K562 (cell line): ENCODE results near the gene MDK. TPM values are rescaled to one million over a fixed set of nuclear protein-coding genes. Genes with fewer than 3 reads are reported as not detected.

Experiments
- ATAC-seq: fragments of 200-7000 bp; cut with Tn5 transposase; 3 replicates; pipeline ENCODE4 v1.9.1; 2020; ENCODE audit warnings: moderate library complexity
- BruUV-seq: library from RNA; stranded (reverse); fragments of 400-500 nt; replicated peaks from 2 replicates; lab custom pipeline; 2021; lab: Mats Ljungman, UMichigan
- CTCF ChIA-PET: fragments of 300-600 bp; formaldehyde crosslinking; extraction: SDS; loops from one replicate; lab custom pipeline; 2021; ENCODE audit warnings: low intra/inter-chr PET ratio; lab: Yijun Ruan, JAX
- POLR2A ChIA-PET: fragments of 300-600, 350-650 bp; sonication (Branson Sonifier 250); formaldehyde crosslinking; extraction: SDS; loops from one replicate; lab custom pipeline; 2021; ENCODE audit warnings: antibody characterized with exemption, inconsistent platforms; lab: Yijun Ruan, JAX
- DNase-seq, 4 experiments: peaks; one replicate each; pipeline versions ENCODE4 v3.0.0 to v3.0.0-alpha.2; 2011 to 2018; ENCODE audit warnings: low spot score in 3 of 4, mixed read lengths in 3 of 4; ENCODE audit errors: extremely low read depth in 1 of 4
- FAIRE-seq: peaks from 2 replicates; lab custom pipeline; 2011; peaks lifted over from hg19 to GRCh38; lab: Jason Lieb, UNC
- H2AFZ ChIP-seq: 2 replicates; pipeline ENCODE4 v1.6.0; 2011; ENCODE audit warnings: low read depth, low read length, control low read depth, inconsistent platforms
- H3K27ac ChIP-seq: fragments of 200-600 bp; 3 replicates; pipeline ENCODE4 v1.8.0; 2011; ENCODE audit warnings: low read depth, mild to moderate bottlenecking, control low read depth, inconsistent platforms, low read length, moderate library complexity, mixed read lengths; ENCODE audit errors: extremely low read depth
- H3K27me3 ChIP-seq, 2 experiments: fragments of 300-600 bp in 1 of 2; 2 replicates in 1 of 2; 3 replicates in 1 of 2; pipeline versions ENCODE4 v1.6.0 to v1.8.0; 2011; ENCODE audit warnings: inconsistent platforms in 2 of 2, low read length in 2 of 2, mild to moderate bottlenecking in 1 of 2, mixed read lengths in 1 of 2, moderate library complexity in 1 of 2; ENCODE audit not compliant: control insufficient read depth in 2 of 2, insufficient read depth in 2 of 2
- H3K36me3 ChIP-seq: fragments of 300-600 bp; 3 replicates; pipeline ENCODE4 v1.8.0; 2011; ENCODE audit warnings: mild to moderate bottlenecking, low read length, inconsistent platforms; ENCODE audit not compliant: control insufficient read depth, insufficient read depth
- H3K4me1 ChIP-seq, 2 experiments: fragments of 200-600 bp in 1 of 2; replicated peaks in 1 of 2; 2 replicates in 1 of 2; 3 replicates in 1 of 2; pipeline versions ENCODE4 v1.5.1 to v1.8.0; 2011; ENCODE audit warnings: inconsistent platforms in 2 of 2, low read length in 2 of 2, mild to moderate bottlenecking in 1 of 2, mixed read lengths in 1 of 2, moderate library complexity in 1 of 2; ENCODE audit not compliant: control insufficient read depth in 2 of 2, insufficient read depth in 2 of 2
- H3K4me2 ChIP-seq: 2 replicates; pipeline ENCODE4 v1.6.1; 2011; ENCODE audit warnings: low read length, control low read depth, inconsistent platforms, mixed read lengths; ENCODE audit not compliant: insufficient read depth
- H3K4me3 ChIP-seq: fragments of 200-600 bp; sonication (generic), shearing (Covaris generic); 2 replicates; pipeline ENCODE4 v1.5.1; 2016; ENCODE audit warnings: control low read depth, inconsistent platforms
- H3K79me2 ChIP-seq: fragments of 200-600 bp; 3 replicates; pipeline ENCODE4 v1.8.0; 2011; ENCODE audit warnings: low read length, inconsistent platforms; ENCODE audit not compliant: control insufficient read depth, insufficient read depth
- H3K9ac ChIP-seq, 2 experiments: 2 replicates each; pipeline versions ENCODE4 v1.6.0 to v1.6.1; 2011; ENCODE audit warnings: low read depth in 2 of 2, low read length in 2 of 2, control low read depth in 1 of 2, inconsistent platforms in 1 of 2, mild to moderate bottlenecking in 1 of 2, mixed read lengths in 1 of 2; ENCODE audit not compliant: insufficient read depth in 1 of 2
- H3K9me1 ChIP-seq: one replicate; pipeline ENCODE4 v1.6.0; 2011; ENCODE audit warnings: inconsistent platforms, mild to moderate bottlenecking, low read length, moderate library complexity; ENCODE audit not compliant: control insufficient read depth, insufficient read depth
- H3K9me3 ChIP-seq: replicated peaks from 2 replicates; pipeline ENCODE4 v1.5.1; 2011; ENCODE audit warnings: low read depth, low read length, inconsistent platforms; ENCODE audit not compliant: control insufficient read depth, insufficient read depth
- H4K20me1 ChIP-seq: replicated peaks from 2 replicates; pipeline ENCODE4 v1.6.1; 2011; ENCODE audit warnings: low read length, inconsistent platforms, mixed read lengths; ENCODE audit not compliant: control insufficient read depth, insufficient read depth
- NRF1 ChIP-seq, 2 experiments: fragments of 450-650 bp; IDR thresholded peaks in 1 of 2; conservative IDR thresholded peaks in 1 of 2; 2 replicates each; pipeline ENCODE4 v1.6.1; 2014; ENCODE audit warnings: mild to moderate bottlenecking in 2 of 2
- ZFP36 ChIP-seq: fragments of 150-350 bp; IDR thresholded peaks from 2 replicates; pipeline ENCODE4 v1.6.1; 2018; ENCODE audit warnings: low read length, low read depth; ENCODE audit not compliant: partially characterized antibody
- ZNF444 ChIP-seq: fragments of 250-450 bp; sonication (Bioruptor Pico); IDR thresholded peaks from 2 replicates; pipeline ENCODE4 v1.4.0; 2020; ENCODE audit warnings: mild to moderate bottlenecking, moderate library complexity
- WGBS: fragments of 100-300 bp; shearing (Covaris generic); methylation state at CpG from one replicate; pipeline ENCODE4 v1.1.6; 2016; ENCODE audit warnings: low coverage, mixed read lengths; ENCODE audit not compliant: insufficient coverage; ENCODE audit errors: missing lambda C conversion rate; 5-methylcytosine and 5-hydroxymethylcytosine counted together
- in situ Hi-C: fragments of 300-500 bp; cut with MboI; formaldehyde crosslinking; loops from 4 replicates; pipeline ENCODE4 v1.15.0; 2018; ENCODE audit warnings: inconsistent platforms, mixed read lengths
- intact Hi-C: fragments of 100-400 bp; cut with micrococcal nuclease; formaldehyde crosslinking; loops from 2 replicates; pipeline ENCODE4 v1.14.2; 2022
- polyA plus RNA-seq, 8 experiments: library from polyadenylated mRNA; depleted of rRNA in 4 of 8; stranded (reverse) in 5 of 8; unstranded in 3 of 8; fragments of >200 nt; fragmentation: Nextera tagmentation in 2 of 8; fragmentation: Illumina TruSeq in 1 of 8; extraction: Ambion mirVana in 2 of 8; extraction: Trizol in 1 of 8; gene quantifications; 2 replicates each; pipeline versions ENCODE4 v1.2.1 to v1.2.3, GENCODE V29; 2011 to 2014; ENCODE audit warnings: inconsistent platforms in 1 of 8, missing spikeins in 1 of 8
- total RNA-seq, 7 experiments: library from RNA; depleted of rRNA in 6 of 7; stranded (reverse); fragments of >200 nt in 6 of 7; fragmentation: Illumina TruSeq in 2 of 7; extraction: Trizol in 2 of 7; gene quantifications; 2 replicates each; pipeline versions ENCODE4 v1.2.1 to v1.2.3, GENCODE V29; 2011 to 2021; ENCODE audit warnings: low replicate concordance in 1 of 7
- TF ChIP-seq, protein P1 (sequence below): fragments of 250-450 bp; sonication (Bioruptor Pico); IDR thresholded peaks from 2 replicates; pipeline ENCODE4 v1.4.0; 2020; ENCODE audit warnings: borderline replicate concordance
- TF ChIP-seq, protein P2 (sequence below): fragments of 450-650 bp; IDR thresholded peaks from 2 replicates; pipeline ENCODE4 v1.6.1; 2016; ENCODE audit warnings: low read depth

Gene MDK
- total and polyA plus RNA-seq, 9 of the 15 experiments (the other 6 are each of a cell fraction or from before 2014, with no cell fraction given): 20.7 to 700 (median 350) TPM

DNA sequence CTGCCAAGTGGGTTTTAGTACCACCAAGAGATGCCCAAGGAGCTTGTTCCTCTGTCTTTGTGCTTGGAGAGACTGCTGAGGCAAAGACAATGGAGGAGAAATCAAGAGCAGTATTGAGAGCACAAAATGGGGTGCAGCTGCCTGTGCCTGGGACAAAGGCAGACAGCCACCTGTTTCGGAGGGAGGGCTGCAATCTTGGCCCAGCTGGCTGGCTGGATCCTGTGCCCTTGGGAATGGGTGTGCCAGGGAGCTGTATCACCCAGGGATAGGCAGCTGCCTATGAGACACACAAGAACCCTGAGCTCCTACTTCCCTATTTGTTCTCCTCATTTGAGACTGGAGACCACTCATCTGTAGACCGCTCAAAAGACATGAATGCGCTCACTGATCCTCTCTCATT, 33.4 kb downstream of the MDK start (continued):
- TF ChIP-seq, protein P1, sequence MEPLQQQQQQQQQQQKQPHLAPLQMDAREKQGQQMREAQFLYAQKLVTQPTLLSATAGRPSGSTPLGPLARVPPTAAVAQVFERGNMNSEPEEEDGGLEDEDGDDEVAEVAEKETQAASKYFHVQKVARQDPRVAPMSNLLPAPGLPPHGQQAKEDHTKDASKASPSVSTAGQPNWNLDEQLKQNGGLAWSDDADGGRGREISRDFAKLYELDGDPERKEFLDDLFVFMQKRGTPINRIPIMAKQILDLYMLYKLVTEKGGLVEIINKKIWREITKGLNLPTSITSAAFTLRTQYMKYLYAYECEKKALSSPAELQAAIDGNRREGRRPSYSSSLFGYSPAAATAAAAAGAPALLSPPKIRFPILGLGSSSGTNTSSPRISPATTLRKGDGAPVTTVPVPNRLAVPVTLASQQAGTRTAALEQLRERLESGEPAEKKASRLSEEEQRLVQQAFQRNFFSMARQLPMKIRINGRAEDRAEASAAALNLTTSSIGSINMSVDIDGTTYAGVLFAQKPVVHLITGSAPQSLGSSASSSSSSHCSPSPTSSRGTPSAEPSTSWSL (CRISPR knock-in tag): no peak
- TF ChIP-seq ZNF444 (CRISPR knock-in tag): no peak
- no peak for TF ChIP-seq ZFP36

DNA sequence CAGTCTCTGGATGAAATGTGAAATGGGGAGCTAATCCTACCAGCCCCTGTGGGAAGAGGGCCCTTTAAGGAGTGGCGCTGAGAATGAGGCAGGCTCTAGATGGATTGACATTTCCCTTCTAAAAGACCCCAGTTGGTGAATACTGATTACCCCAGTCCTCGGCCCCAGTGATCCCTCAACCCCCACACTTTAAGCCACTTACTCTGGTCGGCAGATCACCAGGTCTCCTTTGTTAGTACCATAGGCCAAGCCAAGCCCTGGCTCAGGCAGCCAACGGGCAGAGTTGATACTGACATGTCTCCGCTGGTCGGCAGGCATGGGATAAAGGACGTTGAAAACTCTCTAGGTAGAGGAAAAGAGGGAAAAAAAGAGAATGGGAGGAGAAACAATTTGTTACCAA, 36.2 kb downstream of the MDK start:
- Histone ChIP-seq H3K9ac (no peak overlapping the region), H4K20me1 (no peaks in the 10 kb centered on the region; the same call in none of the 2 replicates), H3K4me3 (no peak overlapping the region), H3K9me3 (no peaks in the 10 kb centered on the region), H3K79me2 (no peaks in the 10 kb centered on the region), H3K4me2 (no peak overlapping the region), H3K4me1 (peaks cover 7 to 13% of the 10 kb centered on the region in 2 experiments; a peak in 4 of 5 replicates), H3K36me3 (peaks cover 60% of the 10 kb centered on the region; the same call in 2 of the 3 replicates), H2AFZ (no peak overlapping the region), H3K27ac (no peak overlapping the region), H3K27me3 (no peaks in the 10 kb centered on the region), H3K9me1 (no peaks in the 10 kb centered on the region)
- ATAC-seq (no peak), DNase-seq (no peak), FAIRE-seq (no peak)
- in situ Hi-C loops (no loop called here), intact Hi-C loops (no loop called here)
- WGBS: 87% methylated on average over 7 of the region's 7 CpGs
- ChIA-PET CTCF (no interaction called here), POLR2A (interaction anchor here (1.1 kb wide), 1 partner anchor 15 kb away, joined by 3 read pairs; no protein-coding TSS in a partner anchor)
- TF ChIP-seq, protein P2, sequence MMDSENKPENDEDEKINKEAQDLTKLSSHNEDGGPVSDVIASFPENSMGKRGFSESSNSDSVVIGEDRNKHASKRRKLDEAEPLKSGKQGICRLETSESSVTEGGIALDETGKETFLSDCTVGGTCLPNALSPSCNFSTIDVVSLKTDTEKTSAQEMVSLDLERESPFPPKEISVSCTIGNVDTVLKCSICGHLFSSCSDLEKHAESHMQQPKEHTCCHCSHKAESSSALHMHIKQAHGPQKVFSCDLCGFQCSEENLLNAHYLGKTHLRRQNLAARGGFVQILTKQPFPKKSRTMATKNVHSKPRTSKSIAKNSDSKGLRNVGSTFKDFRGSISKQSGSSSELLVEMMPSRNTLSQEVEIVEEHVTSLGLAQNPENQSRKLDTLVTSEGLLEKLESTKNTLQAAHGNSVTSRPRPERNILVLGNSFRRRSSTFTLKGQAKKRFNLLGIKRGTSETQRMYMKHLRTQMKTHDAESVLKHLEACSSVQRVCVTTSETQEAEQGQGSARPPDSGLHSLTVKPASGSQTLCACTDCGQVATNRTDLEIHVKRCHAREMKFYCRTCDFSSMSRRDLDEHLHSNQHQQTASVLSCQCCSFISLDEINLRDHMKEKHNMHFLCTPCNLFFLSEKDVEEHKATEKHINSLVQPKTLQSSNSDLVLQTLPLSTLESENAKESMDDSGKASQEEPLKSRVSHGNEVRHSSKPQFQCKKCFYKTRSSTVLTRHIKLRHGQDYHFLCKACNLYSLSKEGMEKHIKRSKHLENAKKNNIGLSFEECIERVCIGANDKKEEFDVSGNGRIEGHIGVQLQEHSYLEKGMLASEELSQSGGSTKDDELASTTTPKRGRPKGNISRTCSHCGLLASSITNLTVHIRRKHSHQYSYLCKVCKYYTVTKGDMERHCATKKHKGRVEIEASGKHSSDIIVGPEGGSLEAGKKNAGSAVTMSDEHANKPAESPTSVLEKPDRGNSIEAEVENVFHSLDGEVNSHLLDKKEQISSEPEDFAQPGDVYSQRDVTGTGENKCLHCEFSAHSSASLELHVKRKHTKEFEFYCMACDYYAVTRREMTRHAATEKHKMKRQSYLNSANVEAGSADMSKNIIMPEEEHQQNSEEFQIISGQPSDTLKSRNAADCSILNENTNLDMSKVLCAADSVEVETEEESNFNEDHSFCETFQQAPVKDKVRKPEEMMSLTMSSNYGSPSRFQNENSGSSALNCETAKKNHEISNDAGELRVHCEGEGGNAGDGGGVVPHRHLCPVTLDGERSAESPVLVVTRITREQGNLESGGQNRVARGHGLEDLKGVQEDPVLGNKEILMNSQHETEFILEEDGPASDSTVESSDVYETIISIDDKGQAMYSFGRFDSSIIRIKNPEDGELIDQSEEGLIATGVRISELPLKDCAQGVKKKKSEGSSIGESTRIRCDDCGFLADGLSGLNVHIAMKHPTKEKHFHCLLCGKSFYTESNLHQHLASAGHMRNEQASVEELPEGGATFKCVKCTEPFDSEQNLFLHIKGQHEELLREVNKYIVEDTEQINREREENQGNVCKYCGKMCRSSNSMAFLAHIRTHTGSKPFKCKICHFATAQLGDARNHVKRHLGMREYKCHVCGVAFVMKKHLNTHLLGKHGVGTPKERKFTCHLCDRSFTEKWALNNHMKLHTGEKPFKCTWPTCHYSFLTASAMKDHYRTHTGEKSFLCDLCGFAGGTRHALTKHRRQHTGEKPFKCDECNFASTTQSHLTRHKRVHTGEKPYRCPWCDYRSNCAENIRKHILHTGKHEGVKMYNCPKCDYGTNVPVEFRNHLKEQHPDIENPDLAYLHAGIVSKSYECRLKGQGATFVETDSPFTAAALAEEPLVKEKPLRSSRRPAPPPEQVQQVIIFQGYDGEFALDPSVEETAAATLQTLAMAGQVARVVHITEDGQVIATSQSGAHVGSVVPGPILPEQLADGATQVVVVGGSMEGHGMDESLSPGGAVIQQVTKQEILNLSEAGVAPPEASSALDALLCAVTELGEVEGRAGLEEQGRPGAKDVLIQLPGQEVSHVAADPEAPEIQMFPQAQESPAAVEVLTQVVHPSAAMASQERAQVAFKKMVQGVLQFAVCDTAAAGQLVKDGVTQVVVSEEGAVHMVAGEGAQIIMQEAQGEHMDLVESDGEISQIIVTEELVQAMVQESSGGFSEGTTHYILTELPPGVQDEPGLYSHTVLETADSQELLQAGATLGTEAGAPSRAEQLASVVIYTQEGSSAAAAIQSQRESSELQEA: no peak
- TF ChIP-seq NRF1 (conservative IDR thresholded peaks at IDR 0.05 in 1 of 2, IDR thresholded peaks at IDR 0.05 in 1 of 2): no peak
- BruUV-seq: no TSS peak
